ENCODE measurements around the gene GATAD2A.

The GATAD2A gene

DNA sequence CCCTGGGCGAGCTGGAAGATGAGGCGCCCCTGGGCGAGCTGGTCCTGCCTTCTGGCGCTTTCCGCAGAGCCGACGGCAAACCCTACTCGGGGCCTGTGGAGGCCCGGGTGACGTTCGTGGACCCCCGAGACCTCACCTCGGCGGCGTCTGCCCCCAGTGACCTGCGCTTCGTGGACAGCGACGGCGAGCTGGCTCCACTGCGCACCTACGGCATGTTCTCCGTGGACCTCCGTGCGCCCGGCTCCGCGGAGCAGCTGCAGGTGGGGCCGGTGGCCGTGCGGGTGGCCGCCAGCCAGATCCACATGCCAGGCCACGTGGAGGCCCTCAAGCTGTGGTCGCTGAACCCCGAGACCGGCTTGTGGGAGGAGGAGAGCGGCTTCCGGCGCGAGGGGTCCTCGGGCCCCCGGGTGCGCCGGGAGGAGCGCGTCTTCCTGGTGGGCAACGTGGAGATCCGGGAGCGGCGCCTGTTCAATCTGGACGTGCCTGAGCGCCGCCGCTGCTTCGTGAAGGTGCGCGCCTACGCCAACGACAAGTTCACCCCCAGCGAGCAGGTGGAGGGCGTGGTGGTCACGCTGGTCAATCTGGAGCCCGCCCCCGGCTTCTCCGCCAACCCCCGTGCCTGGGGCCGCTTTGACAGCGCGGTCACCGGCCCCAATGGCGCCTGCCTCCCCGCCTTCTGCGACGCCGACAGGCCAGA is 138.9 kb downstream of the GATAD2A start:
- DNase-seq (ENCODE audit: low read depth), result no peak
- no peak overlapping the region for H3K4me3 ChIP-seq (ENCODE audit: low read depth, low read length)
- TF ChIP-seq, protein P1, sequence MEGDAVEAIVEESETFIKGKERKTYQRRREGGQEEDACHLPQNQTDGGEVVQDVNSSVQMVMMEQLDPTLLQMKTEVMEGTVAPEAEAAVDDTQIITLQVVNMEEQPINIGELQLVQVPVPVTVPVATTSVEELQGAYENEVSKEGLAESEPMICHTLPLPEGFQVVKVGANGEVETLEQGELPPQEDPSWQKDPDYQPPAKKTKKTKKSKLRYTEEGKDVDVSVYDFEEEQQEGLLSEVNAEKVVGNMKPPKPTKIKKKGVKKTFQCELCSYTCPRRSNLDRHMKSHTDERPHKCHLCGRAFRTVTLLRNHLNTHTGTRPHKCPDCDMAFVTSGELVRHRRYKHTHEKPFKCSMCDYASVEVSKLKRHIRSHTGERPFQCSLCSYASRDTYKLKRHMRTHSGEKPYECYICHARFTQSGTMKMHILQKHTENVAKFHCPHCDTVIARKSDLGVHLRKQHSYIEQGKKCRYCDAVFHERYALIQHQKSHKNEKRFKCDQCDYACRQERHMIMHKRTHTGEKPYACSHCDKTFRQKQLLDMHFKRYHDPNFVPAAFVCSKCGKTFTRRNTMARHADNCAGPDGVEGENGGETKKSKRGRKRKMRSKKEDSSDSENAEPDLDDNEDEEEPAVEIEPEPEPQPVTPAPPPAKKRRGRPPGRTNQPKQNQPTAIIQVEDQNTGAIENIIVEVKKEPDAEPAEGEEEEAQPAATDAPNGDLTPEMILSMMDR (IDR thresholded peaks at IDR 0.05; ENCODE audit: insufficient read depth, low read depth, low read length, missing control alignments), result no peak

DNA sequence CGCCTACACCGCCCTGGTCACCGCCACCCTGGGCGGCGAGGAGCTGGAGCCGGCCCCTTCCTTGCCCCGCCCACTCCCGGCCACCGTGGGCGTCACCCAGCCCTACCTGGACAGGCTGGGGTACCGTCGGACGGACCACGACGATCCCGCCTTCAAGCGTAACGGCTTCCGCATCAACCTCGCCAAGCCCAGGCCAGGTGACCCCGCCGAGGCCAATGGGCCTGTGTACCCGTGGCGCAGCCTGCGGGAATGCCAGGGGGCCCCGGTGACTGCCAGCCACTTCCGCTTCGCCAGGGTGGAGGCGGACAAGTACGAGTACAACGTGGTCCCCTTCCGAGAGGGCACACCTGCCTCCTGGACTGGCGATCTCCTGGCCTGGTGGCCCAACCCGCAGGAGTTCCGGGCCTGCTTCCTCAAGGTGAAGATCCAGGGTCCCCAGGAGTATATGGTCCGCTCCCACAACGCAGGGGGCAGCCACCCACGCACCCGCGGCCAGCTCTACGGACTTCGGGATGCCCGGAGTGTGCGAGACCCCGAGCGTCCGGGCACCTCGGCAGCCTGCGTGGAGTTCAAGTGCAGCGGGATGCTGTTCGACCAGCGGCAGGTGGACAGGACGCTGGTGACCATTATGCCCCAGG is 139.6 kb downstream of the GATAD2A start:
- TF ChIP-seq, protein P1 (IDR thresholded peaks at IDR 0.05; ENCODE audit: insufficient read depth, low read depth, low read length, missing control alignments), result no peak
- H3K4me3 ChIP-seq (ENCODE audit: low read depth, low read length), result no peak overlapping the region
- DNase-seq (ENCODE audit: low read depth), result no peak

DNA sequence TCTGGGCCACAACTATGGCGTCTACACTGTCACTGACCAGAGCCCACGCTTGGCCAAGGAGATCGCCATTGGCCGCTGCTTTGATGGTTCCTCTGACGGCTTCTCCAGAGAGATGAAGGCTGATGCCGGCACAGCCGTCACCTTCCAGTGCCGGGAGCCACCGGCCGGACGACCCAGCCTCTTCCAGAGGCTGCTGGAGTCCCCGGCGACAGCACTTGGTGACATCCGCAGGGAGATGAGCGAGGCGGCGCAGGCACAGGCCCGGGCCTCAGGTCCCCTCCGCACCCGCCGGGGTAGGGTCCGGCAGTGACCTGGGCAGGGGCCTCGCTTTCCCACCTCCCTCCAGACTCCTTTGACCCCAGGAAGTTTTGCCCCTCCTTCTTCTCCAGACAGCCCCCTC is 140.2 kb downstream of the GATAD2A start:
- TF ChIP-seq, protein P1 (IDR thresholded peaks at IDR 0.05; ENCODE audit: insufficient read depth, low read depth, low read length, missing control alignments), result no peak
- H3K4me3 ChIP-seq (ENCODE audit: low read depth, low read length), result no peak overlapping the region
- no peak for DNase-seq (ENCODE audit: low read depth)

DNA sequence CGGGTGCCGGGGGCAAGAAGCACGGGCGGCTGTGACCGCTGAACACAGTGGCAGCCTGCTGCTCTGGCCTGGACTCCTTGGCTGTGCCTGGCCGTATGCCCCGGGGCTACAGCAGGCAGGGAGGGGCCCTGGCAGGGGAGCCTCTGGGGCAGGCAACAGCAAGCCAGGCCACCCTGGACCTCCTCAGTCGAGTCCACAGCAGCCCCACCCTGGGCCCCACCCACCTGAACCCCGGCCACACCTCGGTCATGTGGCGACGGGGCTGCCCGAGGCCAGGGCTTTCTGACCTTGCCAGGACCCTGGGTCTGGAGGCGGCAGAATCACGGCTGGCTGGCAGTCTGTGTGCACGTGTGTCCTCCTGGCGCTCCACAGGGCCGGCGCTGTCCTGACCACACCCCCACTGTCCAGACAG is 141.3 kb downstream of the GATAD2A start:
- H3K4me3 ChIP-seq (ENCODE audit: low read depth, low read length), result no peak overlapping the region
- TF ChIP-seq, protein P1 (IDR thresholded peaks at IDR 0.05; ENCODE audit: insufficient read depth, low read depth, low read length, missing control alignments), result no peak
- no peak for DNase-seq (ENCODE audit: low read depth)

DNA sequence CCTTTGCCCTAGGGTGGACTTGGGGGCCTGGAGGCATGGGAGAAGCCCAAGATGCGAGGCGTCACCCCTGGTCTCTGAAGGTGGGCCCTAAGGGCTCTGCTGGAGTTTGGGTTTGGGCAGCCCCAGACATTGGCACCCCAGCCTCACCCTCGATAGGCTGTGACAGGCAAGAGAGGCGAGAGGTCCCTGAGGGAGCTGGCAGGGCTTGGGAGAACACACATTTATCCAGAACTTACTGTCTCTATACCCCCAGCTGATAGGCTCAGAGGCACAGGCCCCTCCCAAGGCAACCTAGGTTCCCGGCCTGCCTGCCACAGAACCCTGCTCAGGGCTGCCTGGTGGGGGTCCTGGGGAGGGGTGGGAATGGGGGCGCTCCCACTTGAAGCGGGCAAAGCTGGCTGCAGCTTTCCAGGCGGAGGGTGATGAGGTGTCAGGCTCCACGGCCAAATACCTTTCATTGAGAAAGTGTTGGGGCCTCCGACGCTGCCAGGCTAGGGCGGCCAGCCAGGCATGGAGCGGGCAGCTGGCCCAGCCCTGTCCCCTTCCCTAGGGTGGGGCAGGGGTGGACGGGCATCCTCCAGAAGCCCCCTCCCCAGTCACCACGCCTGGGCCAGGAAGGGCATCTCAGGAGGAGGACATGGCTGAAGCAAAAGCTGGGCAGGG is 142.3 kb downstream of the GATAD2A start:
- no peak for DNase-seq (ENCODE audit: low read depth)
- H3K4me3 ChIP-seq (ENCODE audit: low read depth, low read length), result no peak overlapping the region
- TF ChIP-seq, protein P1 (IDR thresholded peaks at IDR 0.05; ENCODE audit: insufficient read depth, low read depth, low read length, missing control alignments), result no peak

DNA sequence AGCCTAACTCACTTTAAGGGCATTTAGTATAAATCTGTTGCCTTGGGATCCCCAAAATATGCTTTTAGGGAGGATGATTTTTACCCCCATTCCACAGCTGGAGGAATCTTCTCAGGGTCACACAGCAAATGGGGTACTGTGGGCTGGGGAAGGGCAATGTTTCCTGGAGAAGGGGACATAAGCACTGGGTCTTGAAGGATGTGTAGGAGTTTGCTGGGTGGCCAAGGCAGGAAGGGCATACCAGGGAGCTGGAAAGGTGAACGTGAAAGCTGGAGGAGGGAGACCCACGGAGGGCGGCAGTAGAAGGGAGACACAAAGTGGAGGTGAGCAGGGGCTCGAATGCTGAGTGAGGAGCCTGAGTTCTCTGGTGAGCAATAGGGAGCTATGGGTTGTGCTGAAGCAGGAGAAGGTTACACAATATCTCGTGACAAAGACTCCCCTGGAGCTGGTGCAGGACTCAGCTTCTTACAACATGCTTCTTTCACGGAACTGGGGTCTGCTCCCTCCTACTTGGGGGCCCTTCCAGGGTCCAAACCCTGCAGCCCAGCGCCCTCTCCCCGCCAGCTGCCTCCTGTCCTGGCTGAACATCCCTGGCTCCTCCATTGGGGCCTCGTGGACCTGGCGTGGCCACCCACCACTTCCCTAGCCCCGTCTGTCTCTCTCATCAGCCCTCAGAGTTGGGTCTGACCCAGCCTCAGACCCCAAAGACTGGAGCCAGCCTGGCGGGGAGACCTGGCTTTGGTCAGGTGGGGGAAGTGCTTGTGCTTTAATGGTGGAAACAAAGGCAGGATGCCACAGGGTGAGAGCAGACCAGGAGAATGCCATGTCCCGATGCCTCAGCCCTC is 143.7 kb downstream of the GATAD2A start:
- no peak overlapping the region for H3K4me3 ChIP-seq (ENCODE audit: low read depth, low read length)
- no peak for DNase-seq (ENCODE audit: low read depth)
- TF ChIP-seq, protein P1 (IDR thresholded peaks at IDR 0.05; ENCODE audit: insufficient read depth, low read depth, low read length, missing control alignments), result no peak
